Suprapubic skin (tissue), 3 donors: ENCODE measurements around the gene SLCO3A1.

ENCODE experiments used
- CTCF ChIP-seq, 2 donors: fragments of 200-600 bp in 1 of 2; fragments of 450-650 bp in 1 of 2; sonication (generic) in 1 of 2; IDR thresholded peaks; one replicate each; pipeline ENCODE4 v1.5.1; 2016 to 2019; ENCODE audit warnings: antibody characterized with exemption in 2 of 2, mild to moderate bottlenecking in 1 of 2, moderate library complexity in 1 of 2
- POLR2A ChIP-seq, 2 donors: fragments of 450-650 bp; IDR thresholded peaks; one replicate each; pipeline ENCODE4 v1.6.1; 2017; ENCODE audit warnings: antibody characterized with exemption in 2 of 2, mild to moderate bottlenecking in 2 of 2, moderate library complexity in 2 of 2

GRCh38 chr15:91816942-91817341 lies 36.6 kb upstream of the SLCO3A1 start:
- TF ChIP-seq CTCF (IDR thresholded peaks at IDR 0.05): no peak
- TF ChIP-seq POLR2A (IDR thresholded peaks at IDR 0.05): no peak
